ENCODE data around the gene PSMB10.
A peak's percentile ranks its signal among the peaks of the same experiment; 100 is the strongest.

Gene PSMB10

DNA sequence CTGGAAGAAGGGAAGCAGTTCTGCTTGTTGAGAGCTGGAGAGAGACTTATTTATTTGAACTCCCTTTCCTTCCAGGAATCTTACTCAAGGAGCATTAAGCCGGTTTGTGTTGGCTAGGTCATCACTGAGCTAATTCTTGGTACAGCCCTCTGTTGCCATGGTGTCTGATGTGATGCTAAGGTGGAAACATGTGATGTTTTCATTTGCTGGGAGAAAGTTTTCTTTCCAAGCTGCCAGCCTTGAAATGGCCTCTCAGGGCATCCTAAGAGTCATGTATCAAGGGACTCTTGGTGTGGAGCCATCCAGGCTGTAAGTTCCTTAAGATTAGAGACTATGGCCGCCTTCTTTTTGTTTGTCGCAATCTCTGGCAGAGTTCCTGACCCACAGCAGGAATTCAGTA, 39.4 kb downstream of the PSMB10 start:
- Histone ChIP-seq H4K20me1 (ENCODE audit: insufficient read depth) (no peaks in the 10 kb centered on the region), H3K4me2 (no peak overlapping the region), H3K4me3 (IDR thresholded peaks at IDR 0.05; ENCODE audit: insufficient read depth, low read depth, low read length) (no peak overlapping the region), H3K36me3 (ENCODE audit: insufficient read depth) (no peaks in the 10 kb centered on the region), H3K9ac (no peak overlapping the region), H3K27me3 (ENCODE audit: insufficient read depth, low read depth) (no peaks in the 10 kb centered on the region), H2AFZ (ENCODE audit: low read depth) (no peak overlapping the region), H3K79me2 (ENCODE audit: insufficient read depth, low read depth) (peaks cover 42% of the 10 kb centered on the region; the same call in 1 of the 2 replicates), H3K4me1 (ENCODE audit: low read depth, poor library complexity, severe bottlenecking) (peaks cover 18% of the 10 kb centered on the region), H3K27ac (no peak overlapping the region)
- TF ChIP-seq, protein P1, sequence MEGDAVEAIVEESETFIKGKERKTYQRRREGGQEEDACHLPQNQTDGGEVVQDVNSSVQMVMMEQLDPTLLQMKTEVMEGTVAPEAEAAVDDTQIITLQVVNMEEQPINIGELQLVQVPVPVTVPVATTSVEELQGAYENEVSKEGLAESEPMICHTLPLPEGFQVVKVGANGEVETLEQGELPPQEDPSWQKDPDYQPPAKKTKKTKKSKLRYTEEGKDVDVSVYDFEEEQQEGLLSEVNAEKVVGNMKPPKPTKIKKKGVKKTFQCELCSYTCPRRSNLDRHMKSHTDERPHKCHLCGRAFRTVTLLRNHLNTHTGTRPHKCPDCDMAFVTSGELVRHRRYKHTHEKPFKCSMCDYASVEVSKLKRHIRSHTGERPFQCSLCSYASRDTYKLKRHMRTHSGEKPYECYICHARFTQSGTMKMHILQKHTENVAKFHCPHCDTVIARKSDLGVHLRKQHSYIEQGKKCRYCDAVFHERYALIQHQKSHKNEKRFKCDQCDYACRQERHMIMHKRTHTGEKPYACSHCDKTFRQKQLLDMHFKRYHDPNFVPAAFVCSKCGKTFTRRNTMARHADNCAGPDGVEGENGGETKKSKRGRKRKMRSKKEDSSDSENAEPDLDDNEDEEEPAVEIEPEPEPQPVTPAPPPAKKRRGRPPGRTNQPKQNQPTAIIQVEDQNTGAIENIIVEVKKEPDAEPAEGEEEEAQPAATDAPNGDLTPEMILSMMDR (conservative IDR thresholded peaks at IDR 0.05; ENCODE audit: low read depth, low read length): no peak

DNA sequence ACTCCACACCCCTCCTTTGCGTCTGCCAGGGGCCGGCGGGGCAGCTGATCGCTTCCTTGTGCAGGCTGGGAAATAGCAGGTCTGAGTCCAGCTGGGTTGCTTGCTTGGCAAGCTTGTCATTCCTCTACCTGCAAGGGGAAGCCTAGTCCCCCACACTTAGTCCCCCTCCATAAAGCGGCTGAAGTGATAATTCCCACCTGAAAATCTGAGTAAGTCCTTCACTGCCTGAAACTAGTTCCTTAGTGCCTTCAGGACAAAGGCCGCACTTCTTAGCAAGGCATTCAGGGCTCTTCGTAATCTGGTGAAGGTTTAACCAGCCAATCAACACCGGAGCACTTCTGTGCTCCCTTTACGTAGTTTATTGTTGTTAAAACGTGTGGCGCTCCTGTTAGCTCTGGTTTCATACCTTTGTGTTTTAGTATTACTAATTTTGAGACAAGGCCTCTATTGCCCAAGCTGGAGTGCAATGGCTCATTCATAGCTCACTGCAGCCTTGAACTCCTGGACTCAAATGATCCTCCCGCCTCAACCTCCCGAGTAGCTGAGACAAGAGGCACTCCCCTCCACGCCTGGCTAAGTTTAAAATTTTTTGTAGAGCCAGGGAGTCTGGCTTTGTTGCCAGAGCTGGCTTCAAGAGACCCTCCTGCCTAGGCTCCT, 42.8 kb downstream of the PSMB10 start:
- TF ChIP-seq, protein P1 (conservative IDR thresholded peaks at IDR 0.05; ENCODE audit: low read depth, low read length): no peak
- H3K4me1 ChIP-seq (ENCODE audit: low read depth, poor library complexity, severe bottlenecking): peaks cover 17% of the 10 kb centered on the region
- H3K27me3 ChIP-seq (ENCODE audit: insufficient read depth, low read depth): no peaks in the 10 kb centered on the region
- peak overlapping the region; percentile 86 for H3K4me2 ChIP-seq
- no peak overlapping the region for H3K4me3 ChIP-seq (IDR thresholded peaks at IDR 0.05; ENCODE audit: insufficient read depth, low read depth, low read length)
- H3K9ac ChIP-seq: peak overlapping the region; percentile 88
- H4K20me1 ChIP-seq (ENCODE audit: insufficient read depth): no peaks in the 10 kb centered on the region
- peaks cover 34% of the 10 kb centered on the region; the same call in 1 of the 2 replicates for H3K79me2 ChIP-seq (ENCODE audit: insufficient read depth, low read depth)
- H2AFZ ChIP-seq (ENCODE audit: low read depth): peak overlapping the region; percentile 69
- H3K27ac ChIP-seq: peak overlapping the region; percentile 63
- no peaks in the 10 kb centered on the region for H3K36me3 ChIP-seq (ENCODE audit: insufficient read depth)

DNA sequence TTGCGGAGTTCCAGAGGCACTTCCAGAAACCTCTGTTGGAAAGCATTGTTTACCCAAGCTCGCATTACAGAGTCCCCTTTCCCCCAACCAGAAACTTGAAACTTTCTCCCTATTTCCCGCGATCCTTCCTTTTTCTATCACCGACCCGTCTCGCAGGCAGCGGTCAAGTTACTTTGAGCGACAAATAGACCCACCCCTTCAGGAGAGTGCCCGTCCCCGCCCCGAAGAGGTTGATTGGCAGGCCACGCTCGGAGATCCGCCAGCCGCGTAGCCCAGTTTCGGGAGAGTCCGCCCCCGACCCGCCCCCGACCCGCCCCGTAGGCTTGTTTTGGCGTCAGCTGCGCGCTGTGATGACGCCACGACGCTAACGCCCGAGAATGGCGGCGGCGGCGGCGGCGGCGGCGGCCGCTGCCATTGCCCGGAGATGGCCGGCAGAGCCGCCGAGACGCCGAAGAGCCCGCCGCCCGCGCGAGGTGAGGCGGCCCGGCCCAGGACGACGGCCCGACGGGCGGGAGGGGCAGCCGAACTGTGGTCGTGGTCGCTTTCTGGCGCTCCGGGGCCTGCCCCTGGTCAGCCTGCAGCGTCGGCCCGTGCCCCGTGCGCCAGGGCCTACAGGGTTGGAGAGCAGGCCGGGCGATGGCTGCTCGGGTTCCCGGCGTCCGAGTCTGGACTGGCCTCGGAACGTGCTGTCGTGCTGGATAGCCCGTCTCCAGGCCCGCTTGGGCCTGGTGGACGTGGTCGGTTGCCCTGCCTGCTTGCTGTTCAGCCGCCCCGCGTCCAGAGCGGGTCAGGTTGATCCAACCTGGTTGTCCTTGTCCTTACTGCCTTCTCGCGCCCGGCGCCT, 43.5 kb downstream of the PSMB10 start, which contains the start of gene PSKH1:
Gene PSKH1 (plus strand): TSS at position 356 of the 844 bp plus-strand sequence. CDS start 15,496 bp downstream, outside the sequence.
- TF ChIP-seq, protein P1 (conservative IDR thresholded peaks at IDR 0.05; ENCODE audit: low read depth, low read length): no peak
- H4K20me1 ChIP-seq (ENCODE audit: insufficient read depth): no peaks in the 10 kb centered on the region
- no peaks in the 10 kb centered on the region for H3K36me3 ChIP-seq (ENCODE audit: insufficient read depth)
- no peaks in the 10 kb centered on the region for H3K27me3 ChIP-seq (ENCODE audit: insufficient read depth, low read depth)
- peaks cover 34% of the 10 kb centered on the region; the same call in 1 of the 2 replicates for H3K79me2 ChIP-seq (ENCODE audit: insufficient read depth, low read depth)
- H3K4me3 ChIP-seq (IDR thresholded peaks at IDR 0.05; ENCODE audit: insufficient read depth, low read depth, low read length): no peak within 1 kb of the TSS
- peaks cover 14% of the 10 kb centered on the region for H3K4me1 ChIP-seq (ENCODE audit: low read depth, poor library complexity, severe bottlenecking)
- H3K9ac ChIP-seq: peak within 1 kb of the TSS; percentile 88
- H2AFZ ChIP-seq (ENCODE audit: low read depth): peak within 1 kb of the TSS; percentile 79
- H3K4me2 ChIP-seq: peak within 1 kb of the TSS; percentile 95
- peak within 1 kb of the TSS; percentile 63 for H3K27ac ChIP-seq

DNA sequence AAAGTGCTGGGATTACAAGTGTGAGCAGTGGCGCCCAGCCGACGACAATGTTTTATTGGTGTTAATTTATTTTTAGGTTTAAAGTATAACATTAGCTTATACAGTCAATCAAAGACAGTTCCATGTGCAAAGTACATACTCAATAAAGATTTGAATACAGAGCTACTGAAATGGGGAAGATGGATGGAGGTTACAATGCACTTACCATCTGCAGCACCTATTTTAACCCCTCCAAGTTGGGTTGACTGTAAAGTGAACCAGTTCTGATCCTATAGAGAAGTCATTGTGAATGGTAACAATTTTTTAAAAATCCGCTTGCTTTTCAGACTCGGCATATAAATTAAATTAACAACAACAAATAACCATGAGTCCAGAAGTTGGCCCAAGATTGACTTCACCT, 44.3 kb downstream of the PSMB10 start:
- TF ChIP-seq, protein P1 (conservative IDR thresholded peaks at IDR 0.05; ENCODE audit: low read depth, low read length): no peak
- H3K4me2 ChIP-seq: peak overlapping the region; percentile 95
- no peak overlapping the region for H3K4me3 ChIP-seq (IDR thresholded peaks at IDR 0.05; ENCODE audit: insufficient read depth, low read depth, low read length)
- no peak overlapping the region; the same call in 1 of the 2 replicates for H3K9ac ChIP-seq
- H3K4me1 ChIP-seq (ENCODE audit: low read depth, poor library complexity, severe bottlenecking): peaks cover 14% of the 10 kb centered on the region
- H3K27ac ChIP-seq: no peak overlapping the region
- peaks cover 33% of the 10 kb centered on the region; the same call in 1 of the 2 replicates for H3K79me2 ChIP-seq (ENCODE audit: insufficient read depth, low read depth)
- no peaks in the 10 kb centered on the region for H3K36me3 ChIP-seq (ENCODE audit: insufficient read depth)
- no peaks in the 10 kb centered on the region for H4K20me1 ChIP-seq (ENCODE audit: insufficient read depth)
- no peaks in the 10 kb centered on the region for H3K27me3 ChIP-seq (ENCODE audit: insufficient read depth, low read depth)
- H2AFZ ChIP-seq (ENCODE audit: low read depth): peak overlapping the region; percentile 79; the same call in 1 of the 2 replicates
